GM19395 (cell line): ENCODE results near the gene DEPDC1.
"Not testable (repeated sequence)": the region's sequence is repeated elsewhere in the genome, so short reads cannot be mapped to it uniquely, and the experiment has no call there.

Experiments used
- ATAC-seq: cut with Tn5 transposase; IDR thresholded peaks from one replicate; pipeline ENCODE4 v1.9.1; 2021; ENCODE audit warnings: mild to moderate bottlenecking, moderate library complexity; ENCODE audit not compliant: unreplicated experiment

Gene DEPDC1

GRCh38 chr1:68476626-68477025, 20.3 kb downstream of the DEPDC1 start:
- ATAC-seq, result not testable (repeated sequence)

- no peak for ATAC-seq
Measured at GRCh38 chr1:68473060-68473459, 23.8 kb downstream of the DEPDC1 start.

GRCh38 chr1:68470388-68470970, 26.4 kb downstream of the DEPDC1 start:
- ATAC-seq, result no peak

GRCh38 chr1:68464891-68465290, 32.0 kb downstream of the DEPDC1 start:
- ATAC-seq, result no peak

GRCh38 chr1:68460935-68461334, 35.9 kb downstream of the DEPDC1 start:
- ATAC-seq, result no peak

- ATAC-seq, result no peak
Measured at GRCh38 chr1:68459796-68460195, 37.1 kb downstream of the DEPDC1 start.

GRCh38 chr1:68459091-68459490, 37.8 kb downstream of the DEPDC1 start:
- no peak for ATAC-seq

GRCh38 chr1:68456202-68456601, 40.7 kb downstream of the DEPDC1 start:
- ATAC-seq, result no peak

- no peak for ATAC-seq
Measured at GRCh38 chr1:68454534-68454933, 42.3 kb downstream of the DEPDC1 start.

- ATAC-seq, result no peak
Measured at GRCh38 chr1:68453060-68453670, 43.7 kb downstream of the DEPDC1 start.

- no peak for ATAC-seq
Measured at GRCh38 chr1:68449901-68450300, 47.0 kb downstream of the DEPDC1 start, which contains the start of gene RPE65. TSS of gene RPE65 (minus strand) at chr1:68449954. CDS start at chr1:68449905, 49 bp downstream.

- no peak for ATAC-seq
Measured at GRCh38 chr1:68448365-68448764, 48.5 kb downstream of the DEPDC1 start.

- no peak for ATAC-seq
Measured at GRCh38 chr1:68445709-68446108, 51.2 kb downstream of the DEPDC1 start.

- ATAC-seq, result peak; percentile 90
Measured at GRCh38 chr1:68442822-68443556, 53.9 kb downstream of the DEPDC1 start.

- ATAC-seq, result no peak
Measured at GRCh38 chr1:68442006-68442405, 54.9 kb downstream of the DEPDC1 start.

- no peak for ATAC-seq
Measured at GRCh38 chr1:68438310-68438709, 58.6 kb downstream of the DEPDC1 start.

GRCh38 chr1:68433395-68433794, 63.5 kb downstream of the DEPDC1 start:
- ATAC-seq, result no peak

- ATAC-seq, result no peak
Measured at GRCh38 chr1:68431076-68431475, 65.8 kb downstream of the DEPDC1 start.

GRCh38 chr1:68429233-68429808, 67.6 kb downstream of the DEPDC1 start:
- no peak for ATAC-seq

- ATAC-seq, result no peak
Measured at GRCh38 chr1:68426594-68426993, 70.3 kb downstream of the DEPDC1 start.
